ENCODE data around the gene HES5. TPM values are rescaled to one million over a fixed set of nuclear protein-coding genes. Genes with fewer than 3 reads are reported as not detected.

HES5 gene
- total RNA-seq, 4 donors from 2014 or later, result 0.19 to 0.33 TPM; not detected in 2

DNA sequence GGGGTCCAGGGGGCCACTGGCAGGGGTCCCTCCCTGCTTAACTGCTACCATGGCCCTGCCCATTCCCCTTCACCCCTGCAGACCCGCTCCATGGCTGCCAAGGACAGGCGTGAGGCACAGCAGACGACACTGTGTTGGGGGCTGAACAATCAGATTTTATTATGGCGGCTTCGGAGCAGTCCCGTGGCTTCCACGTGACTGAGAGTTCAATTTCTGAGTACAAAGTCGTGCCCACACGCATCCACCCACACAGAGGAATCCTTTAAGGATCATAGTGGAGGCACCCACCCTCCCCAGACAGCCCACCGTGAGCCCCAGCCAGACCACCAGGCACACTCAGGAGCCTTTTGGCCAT is 1.5 kb downstream of the HES5 start:
- peaks cover 61 to 80% (median 71%) of the 10 kb centered on the region in 4 donors for H3K4me1 ChIP-seq
- intact Hi-C loops (cut with DNase I), result loop anchor here (5.0 kb wide), 1 partner anchor 116 kb away; the partner anchor contains the start of gene PEX10
- 61% methylated on average over 5 of the region's 10 CpGs for whole genome bisulfite sequencing
- H3K4me3 ChIP-seq, result peak overlapping the region in 2 of 4 donors; percentile 42 to 57
- no peaks in the 10 kb centered on the region for H3K9me3 ChIP-seq
- TF ChIP-seq EP300 (IDR thresholded peaks at IDR 0.05) (no peak), POLR2A (IDR thresholded peaks at IDR 0.05; ENCODE audit: low read depth) (no peak), POLR2AphosphoS5 (IDR thresholded peaks at IDR 0.05) (no peak)
- TF ChIP-seq, protein P1, sequence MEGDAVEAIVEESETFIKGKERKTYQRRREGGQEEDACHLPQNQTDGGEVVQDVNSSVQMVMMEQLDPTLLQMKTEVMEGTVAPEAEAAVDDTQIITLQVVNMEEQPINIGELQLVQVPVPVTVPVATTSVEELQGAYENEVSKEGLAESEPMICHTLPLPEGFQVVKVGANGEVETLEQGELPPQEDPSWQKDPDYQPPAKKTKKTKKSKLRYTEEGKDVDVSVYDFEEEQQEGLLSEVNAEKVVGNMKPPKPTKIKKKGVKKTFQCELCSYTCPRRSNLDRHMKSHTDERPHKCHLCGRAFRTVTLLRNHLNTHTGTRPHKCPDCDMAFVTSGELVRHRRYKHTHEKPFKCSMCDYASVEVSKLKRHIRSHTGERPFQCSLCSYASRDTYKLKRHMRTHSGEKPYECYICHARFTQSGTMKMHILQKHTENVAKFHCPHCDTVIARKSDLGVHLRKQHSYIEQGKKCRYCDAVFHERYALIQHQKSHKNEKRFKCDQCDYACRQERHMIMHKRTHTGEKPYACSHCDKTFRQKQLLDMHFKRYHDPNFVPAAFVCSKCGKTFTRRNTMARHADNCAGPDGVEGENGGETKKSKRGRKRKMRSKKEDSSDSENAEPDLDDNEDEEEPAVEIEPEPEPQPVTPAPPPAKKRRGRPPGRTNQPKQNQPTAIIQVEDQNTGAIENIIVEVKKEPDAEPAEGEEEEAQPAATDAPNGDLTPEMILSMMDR (IDR thresholded peaks at IDR 0.05), result no peak
- no peak for DNase-seq (ENCODE audit: extremely low spot score)
- peak overlapping the region in 2 of 4 donors; percentile 2 to 34 for H3K27ac ChIP-seq (replicated peaks in 1 of 4)
- H3K36me3 ChIP-seq, result no peaks in the 10 kb centered on the region
- peaks cover 7 to 62% (median 36%) of the 10 kb centered on the region in 4 donors for H3K27me3 ChIP-seq

GRCh38 chr1:2528016-2528415 is 2.0 kb downstream of the HES5 start:
- WGBS, result 88% methylated on average over 9 of the region's 12 CpGs
- intact Hi-C loops (cut with DNase I), result loop anchor here (5.0 kb wide), 1 partner anchor 116 kb away; the partner anchor contains the start of gene PEX10
- TF ChIP-seq, protein P1 (IDR thresholded peaks at IDR 0.05), result no peak
- TF ChIP-seq EP300 (IDR thresholded peaks at IDR 0.05), result no peak
- no peak for TF ChIP-seq POLR2AphosphoS5 (IDR thresholded peaks at IDR 0.05)
- no peak for TF ChIP-seq POLR2A (IDR thresholded peaks at IDR 0.05; ENCODE audit: low read depth)
- no peak overlapping the region for H3K4me3 ChIP-seq
- DNase-seq (ENCODE audit: extremely low spot score), result no peak
- H3K36me3 ChIP-seq, result no peaks in the 10 kb centered on the region
- H3K27me3 ChIP-seq, result peaks cover 7 to 56% (median 34%) of the 10 kb centered on the region in 4 donors
- H3K4me1 ChIP-seq, result peaks cover 61 to 86% (median 77%) of the 10 kb centered on the region in 4 donors
- H3K9me3 ChIP-seq, result no peaks in the 10 kb centered on the region
- no peak overlapping the region for H3K27ac ChIP-seq (replicated peaks in 1 of 4)

DNA sequence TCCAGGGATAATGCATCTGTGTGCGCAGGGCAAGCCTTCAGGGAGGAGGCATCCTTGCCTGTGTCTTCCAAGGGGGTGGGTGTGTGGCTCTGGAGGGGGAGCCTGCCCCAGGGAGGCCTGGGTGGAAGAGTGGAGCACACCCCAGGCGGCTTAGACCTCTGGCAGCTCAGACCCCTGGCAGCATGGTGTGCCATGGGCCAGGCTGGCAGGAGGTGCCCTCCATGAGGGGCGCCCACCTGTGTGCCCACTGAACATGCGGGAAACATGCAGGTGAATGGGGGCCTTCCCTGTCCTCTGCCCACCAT is 2.6 kb downstream of the HES5 start:
- Histone ChIP-seq H3K27me3 (peaks cover 7 to 51% (median 31%) of the 10 kb centered on the region in 4 donors), H3K9me3 (no peaks in the 10 kb centered on the region), H3K4me1 (peaks cover 61 to 90% (median 79%) of the 10 kb centered on the region in 4 donors), H3K27ac (replicated peaks in 1 of 4) (no peak overlapping the region), H3K4me3 (no peak overlapping the region), H3K36me3 (no peaks in the 10 kb centered on the region)
- no peak for DNase-seq (ENCODE audit: extremely low spot score)
- TF ChIP-seq POLR2AphosphoS5 (IDR thresholded peaks at IDR 0.05) (no peak), EP300 (IDR thresholded peaks at IDR 0.05) (no peak), POLR2A (IDR thresholded peaks at IDR 0.05; ENCODE audit: low read depth) (no peak)
- TF ChIP-seq, protein P1 (IDR thresholded peaks at IDR 0.05), result no peak
- WGBS, result no CpG with 5 or more reads among the region's 4 CpGs
- intact Hi-C loops (cut with DNase I), result loop anchor here (5.0 kb wide), 1 partner anchor 115 kb away; the partner anchor contains the start of gene PEX10

GRCh38 chr1:2526824-2527555 is 3.1 kb downstream of the HES5 start:
- Histone ChIP-seq H3K27ac (replicated peaks in 1 of 4) (peak overlapping the region; percentile 75 to 85 (median 81)), H3K4me1 (peaks cover 61 to 89% (median 79%) of the 10 kb centered on the region in 4 donors), H3K9me3 (no peaks in the 10 kb centered on the region), H3K36me3 (no peaks in the 10 kb centered on the region), H3K4me3 (peak overlapping the region; percentile 77 to 94 (median 88)), H3K27me3 (peaks cover 7 to 46% (median 29%) of the 10 kb centered on the region in 4 donors)
- 42% methylated on average over 16 of the region's 20 CpGs for WGBS
- intact Hi-C loops (cut with DNase I), result loop anchor here (5.0 kb wide), 1 partner anchor 115 kb away; the partner anchor contains the start of gene PEX10
- no peak for TF ChIP-seq POLR2AphosphoS5 (IDR thresholded peaks at IDR 0.05)
- no peak for TF ChIP-seq EP300 (IDR thresholded peaks at IDR 0.05)
- TF ChIP-seq, protein P1 (IDR thresholded peaks at IDR 0.05), result no peak
- TF ChIP-seq POLR2A (IDR thresholded peaks at IDR 0.05; ENCODE audit: low read depth), result no peak
- DNase-seq (ENCODE audit: extremely low spot score), result no peak
